GM19452 (cell line): ENCODE results near the gene RGS2.

Experiments used
- ATAC-seq: cut with Tn5 transposase; IDR thresholded peaks from one replicate; pipeline ENCODE4 v1.9.1; 2021; ENCODE audit not compliant: unreplicated experiment

RGS2 gene

GRCh38 chr1:192826791-192827546 lies 18.1 kb downstream of the RGS2 start:
- ATAC-seq = peak; percentile 79

DNA sequence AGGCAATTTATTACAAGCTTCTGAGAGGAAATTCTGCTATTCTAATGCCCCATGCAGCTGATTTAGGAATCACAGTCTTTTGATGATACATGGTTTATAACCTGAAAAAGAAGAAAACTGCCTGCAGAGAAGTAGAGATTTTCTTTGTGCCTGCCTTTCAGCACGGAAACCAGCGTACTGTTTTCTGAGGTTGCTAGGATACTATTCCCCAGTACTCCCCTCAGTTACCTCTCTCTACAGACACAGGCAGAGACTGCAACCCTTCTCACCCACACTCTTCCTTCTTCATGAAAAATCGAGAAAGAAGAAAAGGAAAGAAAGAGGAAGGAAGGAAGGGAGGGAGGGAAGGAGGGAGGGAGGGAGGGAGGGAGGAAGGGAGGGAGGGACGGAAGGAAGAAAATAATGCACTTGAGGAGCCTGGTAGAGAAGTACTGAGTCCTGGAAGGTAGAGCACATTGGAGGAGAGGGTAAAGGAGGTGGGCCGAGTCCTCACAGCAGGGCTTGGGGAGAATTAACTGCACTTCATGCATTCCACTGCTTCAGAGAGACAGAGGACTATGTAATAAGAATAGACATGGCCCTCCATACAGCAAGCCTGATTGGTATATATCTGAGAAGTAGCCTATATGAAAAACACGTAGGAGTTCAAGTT lies 21.9 kb downstream of the RGS2 start:
- ATAC-seq = no peak

GRCh38 chr1:192831706-192832355 lies 23.0 kb downstream of the RGS2 start:
- ATAC-seq = no peak

- no peak for ATAC-seq
Observed at GRCh38 chr1:192832492-192832891, 23.7 kb downstream of the RGS2 start.

GRCh38 chr1:192835116-192835515 lies 26.3 kb downstream of the RGS2 start:
- ATAC-seq = no peak

GRCh38 chr1:192839162-192840066 lies 30.6 kb downstream of the RGS2 start:
- ATAC-seq = no peak

DNA sequence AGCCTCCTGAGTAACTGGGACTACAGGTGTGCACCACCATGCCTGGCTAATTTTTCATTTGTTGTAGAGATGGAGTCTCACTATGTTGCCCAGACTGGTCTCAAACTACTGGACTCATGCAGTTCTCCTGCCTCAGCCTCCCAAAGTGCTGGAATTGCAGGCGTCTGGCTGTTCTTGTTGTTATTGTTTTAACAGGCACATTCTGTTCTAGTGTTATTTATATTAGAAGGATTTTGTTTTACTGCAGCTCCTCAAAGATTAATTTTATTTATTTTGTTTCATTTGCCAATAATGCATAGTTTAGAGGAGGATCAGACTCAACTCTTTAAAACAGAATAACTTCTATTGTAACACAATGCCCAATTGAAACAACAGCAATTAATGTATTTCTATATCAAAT lies 35.5 kb downstream of the RGS2 start:
- ATAC-seq = no peak

DNA sequence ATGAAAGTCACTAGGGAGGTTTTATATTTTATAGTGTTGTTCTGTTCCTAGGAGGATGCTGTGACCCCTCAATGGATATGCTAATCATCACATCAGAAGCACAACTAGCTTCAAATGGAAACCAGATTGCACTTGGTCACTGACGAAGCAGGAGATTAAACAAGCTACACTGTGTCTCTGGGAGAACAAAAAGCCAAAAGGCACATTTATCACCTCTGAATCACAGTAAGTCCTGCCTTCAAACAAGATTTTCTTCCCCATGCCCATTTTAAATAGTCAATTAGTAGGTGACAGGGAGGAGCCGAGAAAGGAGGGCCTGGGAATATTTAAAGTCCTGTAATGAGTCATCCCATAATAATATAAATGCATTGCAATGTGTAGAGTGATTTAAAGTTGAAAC lies 38.1 kb downstream of the RGS2 start:
- no peak for ATAC-seq

- ATAC-seq = no peak
Observed at GRCh38 chr1:192849011-192849410, 40.2 kb downstream of the RGS2 start.

DNA sequence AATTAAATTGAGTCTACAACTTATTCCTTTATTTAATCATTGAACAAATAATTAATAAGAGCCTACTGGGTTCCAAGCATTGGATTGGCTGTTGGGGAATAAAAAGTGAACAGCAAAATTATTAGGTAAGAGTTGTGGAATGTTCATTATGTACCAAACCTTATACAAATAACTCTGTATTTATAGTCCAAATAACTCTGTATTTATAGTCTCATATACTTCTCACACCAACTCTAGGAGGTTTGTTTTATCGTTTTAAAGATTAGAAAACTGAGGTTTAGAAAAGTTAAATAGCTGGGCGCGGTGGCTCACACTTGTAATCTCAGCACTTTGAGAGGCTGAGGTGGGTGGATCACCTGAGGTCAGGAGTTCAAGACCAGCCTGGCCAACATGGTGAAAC lies 40.6 kb downstream of the RGS2 start:
- ATAC-seq = no peak

GRCh38 chr1:192852001-192852947 lies 43.4 kb downstream of the RGS2 start:
- no peak for ATAC-seq

DNA sequence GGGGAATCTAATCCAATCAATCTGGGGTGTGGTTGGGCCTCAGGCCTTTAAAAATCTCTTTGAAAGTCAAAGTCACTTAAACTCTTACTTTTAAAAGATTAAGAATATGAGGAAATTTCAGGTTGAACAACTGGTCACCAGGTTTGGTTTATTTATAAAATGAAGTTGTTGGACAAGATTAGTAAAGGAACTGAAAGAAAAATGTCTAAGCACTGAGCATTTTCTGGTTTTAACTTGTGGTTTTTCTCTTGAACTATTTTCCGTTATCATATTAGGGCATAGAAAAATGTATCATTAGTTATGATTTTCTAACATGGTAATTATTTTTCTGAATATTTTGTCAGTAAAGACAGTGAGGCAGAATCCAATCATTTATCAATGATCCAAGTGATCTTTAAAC lies 49.6 kb downstream of the RGS2 start:
- ATAC-seq = no peak

GRCh38 chr1:192859808-192860207 lies 51.0 kb downstream of the RGS2 start:
- no peak for ATAC-seq

GRCh38 chr1:192860478-192861185 lies 51.8 kb downstream of the RGS2 start:
- no peak for ATAC-seq

DNA sequence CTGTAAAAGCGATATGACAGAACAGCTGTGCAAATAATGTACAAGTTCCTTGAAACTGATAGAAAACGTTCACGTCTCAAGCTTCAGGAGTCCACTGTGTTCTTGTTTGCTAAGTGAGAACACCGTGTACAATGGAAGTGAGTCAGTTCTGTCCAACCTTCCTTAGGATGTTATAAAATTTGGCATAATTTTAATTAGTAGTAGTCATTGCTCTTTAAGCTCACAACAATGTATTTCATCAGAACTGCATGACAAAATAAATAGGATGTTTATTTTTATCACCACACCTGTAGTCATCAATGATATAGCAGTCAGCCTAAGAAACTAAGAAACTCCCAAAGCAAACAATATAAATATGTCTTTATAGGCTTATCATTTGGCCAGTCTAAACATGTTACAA lies 53.0 kb downstream of the RGS2 start:
- no peak for ATAC-seq
